Activated T-helper 17 cell treated with anti-CD3 and anti-CD28 coated beads, Interleukin-2, amount 50 U/mL, for 72 hours (primary cell): ENCODE measurements around the gene HUNK. TPM values are rescaled to one million over a fixed set of nuclear protein-coding genes. Genes with fewer than 3 reads are reported as not detected.

Experiments
- ATAC-seq: fragments of 150-1000 bp; cut with Tn5 transposase; replicated peaks from 2 replicates; pipeline ENCODE4 v1.10.0; 2021; ENCODE audit warnings: mild to moderate bottlenecking, moderate library complexity
- H3K27ac Mint-ChIP-seq: one replicate; pipeline ENCODE4 v1.8.0; 2022; ENCODE audit warnings: mixed read lengths
- H3K27me3 Mint-ChIP-seq: one replicate; pipeline ENCODE4 v1.8.0; 2022; ENCODE audit warnings: mixed read lengths
- H3K36me3 Mint-ChIP-seq: one replicate; pipeline ENCODE4 v1.8.0; 2022; ENCODE audit warnings: low read depth, mild to moderate bottlenecking, mixed read lengths
- H3K4me1 Mint-ChIP-seq: one replicate; pipeline ENCODE4 v1.8.0; 2022; ENCODE audit warnings: mixed read lengths
- H3K4me3 Mint-ChIP-seq: one replicate; pipeline ENCODE4 v1.8.0; 2022; ENCODE audit warnings: mild to moderate bottlenecking, mixed read lengths
- H3K9me3 Mint-ChIP-seq: one replicate; pipeline ENCODE4 v1.8.0; 2022; ENCODE audit warnings: mixed read lengths
- total RNA-seq, 2 donors: library from RNA; stranded (reverse); gene quantifications; one replicate each; pipeline ENCODE4 v1.2.3, GENCODE V29; 2022

HUNK gene
- total RNA-seq, 2 donors from 2014 or later, result 0.61 to 0.85 TPM

DNA sequence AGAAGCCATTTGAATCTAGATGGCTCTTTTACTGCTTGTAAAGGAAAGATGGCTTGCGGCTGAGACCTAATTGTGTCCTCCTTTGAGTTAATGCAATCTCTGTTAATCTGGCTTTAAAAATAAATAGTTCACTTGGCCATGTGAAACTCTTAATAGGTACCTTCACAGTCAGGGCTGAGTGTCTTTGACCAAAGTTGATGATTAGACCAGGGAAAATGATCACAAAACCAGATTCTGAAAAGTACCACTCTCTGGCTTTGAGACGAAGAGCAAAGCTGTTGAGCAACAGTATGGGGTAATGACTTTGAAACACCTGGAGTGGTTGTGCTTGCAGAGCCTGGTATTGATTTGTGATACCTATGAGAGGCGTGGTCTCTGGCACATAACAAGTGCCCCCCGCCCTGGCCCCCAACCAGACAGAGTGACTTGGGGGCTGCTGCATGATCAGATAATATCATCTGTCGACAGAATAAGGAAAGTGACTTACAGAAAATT, 4.7 kb downstream of the HUNK start:
- H3K4me3 Mint-ChIP-seq, result no peak overlapping the region
- H3K9me3 Mint-ChIP-seq, result no peaks in the 10 kb centered on the region
- no peak overlapping the region for H3K27ac Mint-ChIP-seq
- no peak for ATAC-seq
- H3K36me3 Mint-ChIP-seq, result no peaks in the 10 kb centered on the region
- peaks cover 26% of the 10 kb centered on the region for H3K27me3 Mint-ChIP-seq
- H3K4me1 Mint-ChIP-seq, result no peaks in the 10 kb centered on the region

DNA sequence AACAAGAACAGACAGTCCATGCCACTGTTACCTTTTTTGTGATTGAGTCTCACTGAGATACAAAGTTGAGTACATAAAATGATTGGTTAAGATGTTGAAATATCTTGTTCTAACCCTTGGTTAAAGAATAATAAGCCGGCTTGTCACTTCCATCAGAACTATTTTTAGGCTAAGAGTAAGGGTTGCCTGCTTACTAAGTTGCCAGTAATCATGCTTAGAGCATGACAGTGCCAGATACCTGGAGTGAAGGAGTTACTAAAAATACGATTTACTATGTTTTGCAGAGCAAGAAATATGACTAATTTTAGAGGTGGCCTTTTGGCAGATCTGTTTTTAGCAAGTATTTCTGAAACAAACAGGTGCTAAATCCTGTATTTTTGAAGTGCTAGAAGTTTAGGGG, 6.0 kb downstream of the HUNK start:
- Mint-ChIP-seq H3K27me3 (peaks cover 26% of the 10 kb centered on the region), H3K4me1 (no peaks in the 10 kb centered on the region), H3K4me3 (no peak overlapping the region), H3K9me3 (no peaks in the 10 kb centered on the region), H3K36me3 (no peaks in the 10 kb centered on the region), H3K27ac (no peak overlapping the region)
- ATAC-seq, result no peak

DNA sequence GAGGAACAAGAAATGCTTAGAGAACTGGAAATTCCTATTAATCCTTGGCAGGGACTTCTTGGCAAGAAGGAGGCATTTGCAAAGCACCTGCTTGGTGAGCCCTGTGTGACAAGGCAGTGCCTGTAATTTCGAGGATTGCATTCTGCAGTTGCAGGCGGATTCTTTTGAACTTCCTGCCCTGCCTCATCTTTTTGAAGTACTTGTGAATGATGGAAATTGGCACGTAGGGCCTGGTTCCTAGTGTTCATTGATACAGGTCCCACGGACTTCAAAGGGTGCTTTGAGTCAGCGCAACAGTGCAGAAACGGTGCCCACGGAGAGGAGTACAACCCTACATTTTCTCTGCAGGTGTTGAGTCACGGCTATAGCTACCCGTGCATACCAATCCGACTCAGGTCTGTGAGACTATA, 6.4 kb downstream of the HUNK start:
- ATAC-seq, result peak; percentile 62

DNA sequence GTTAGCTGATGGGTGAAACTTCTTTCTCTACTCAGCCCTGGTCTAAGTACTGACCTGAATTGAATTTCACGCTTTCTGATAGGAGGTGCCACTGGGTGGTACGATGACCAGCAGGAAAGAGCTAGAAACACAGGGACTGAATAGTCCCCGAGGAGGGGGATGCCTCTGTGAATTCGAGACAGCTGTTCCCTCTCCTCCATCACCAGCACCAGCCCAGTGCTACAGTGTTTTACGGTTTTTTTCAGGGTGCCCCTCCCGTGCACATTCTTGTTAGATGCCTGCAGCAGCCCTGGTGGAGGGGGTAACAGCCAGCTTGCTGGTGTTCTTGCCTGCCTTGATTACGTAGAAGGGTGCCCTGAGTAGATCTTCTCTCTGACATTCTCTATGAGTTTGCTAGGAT, 7.1 kb downstream of the HUNK start:
- H3K4me1 Mint-ChIP-seq, result no peaks in the 10 kb centered on the region
- no peak overlapping the region for H3K27ac Mint-ChIP-seq
- H3K27me3 Mint-ChIP-seq, result peaks cover 21% of the 10 kb centered on the region
- no peaks in the 10 kb centered on the region for H3K9me3 Mint-ChIP-seq
- no peaks in the 10 kb centered on the region for H3K36me3 Mint-ChIP-seq
- ATAC-seq, result no peak
- no peak overlapping the region for H3K4me3 Mint-ChIP-seq

More for the DNA sequence above, 6.4 kb downstream of the HUNK start:
- Mint-ChIP-seq H3K4me3 (no peak overlapping the region), H3K9me3 (no peaks in the 10 kb centered on the region), H3K27me3 (peaks cover 26% of the 10 kb centered on the region), H3K27ac (no peak overlapping the region), H3K36me3 (no peaks in the 10 kb centered on the region), H3K4me1 (no peaks in the 10 kb centered on the region)

DNA sequence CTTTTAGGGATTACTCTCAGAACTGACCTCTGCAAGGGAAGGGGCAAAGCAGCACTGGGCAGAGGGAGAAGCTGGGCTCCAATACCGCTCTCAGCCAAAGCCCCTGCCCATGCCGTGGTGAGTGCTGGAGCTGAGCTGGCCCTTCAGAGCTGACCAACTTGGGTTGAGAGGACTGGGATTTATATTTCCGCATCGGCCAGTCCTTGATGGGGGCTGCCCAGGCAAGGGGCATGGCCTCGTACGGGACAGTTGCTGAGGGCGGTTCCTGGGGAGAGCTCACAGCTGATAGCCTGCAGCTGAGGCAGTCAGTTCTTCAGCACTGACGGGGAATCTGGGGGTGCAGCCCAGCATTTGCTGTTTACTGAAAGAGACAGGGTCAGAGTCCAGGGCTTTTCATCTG, 8.0 kb downstream of the HUNK start:
- H3K27ac Mint-ChIP-seq, result no peak overlapping the region
- no peaks in the 10 kb centered on the region for H3K4me1 Mint-ChIP-seq
- ATAC-seq, result no peak
- H3K9me3 Mint-ChIP-seq, result no peaks in the 10 kb centered on the region
- no peaks in the 10 kb centered on the region for H3K36me3 Mint-ChIP-seq
- H3K4me3 Mint-ChIP-seq, result no peak overlapping the region
- H3K27me3 Mint-ChIP-seq, result peaks cover 14% of the 10 kb centered on the region

DNA sequence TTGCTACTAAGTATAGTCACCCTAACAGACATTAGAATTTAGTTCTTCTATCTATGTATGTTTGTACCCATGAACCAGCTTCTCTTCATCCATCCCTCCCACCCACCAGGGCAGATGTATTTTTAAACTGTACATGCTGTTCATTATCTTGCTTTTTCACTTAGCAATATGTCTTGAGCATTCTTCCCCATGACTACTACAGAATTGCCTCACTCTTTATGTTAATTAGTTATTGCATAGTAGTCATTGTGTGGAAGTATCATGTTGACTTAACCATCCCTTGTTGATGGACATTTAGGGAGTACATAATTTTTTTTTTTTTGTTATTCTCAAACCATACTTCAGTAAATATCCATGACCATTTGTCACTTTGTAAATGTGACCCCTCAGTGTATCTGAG, 9.9 kb downstream of the HUNK start:
- Mint-ChIP-seq H3K27ac (no peak overlapping the region), H3K9me3 (no peaks in the 10 kb centered on the region), H3K4me1 (no peaks in the 10 kb centered on the region), H3K27me3 (peaks cover 6% of the 10 kb centered on the region), H3K4me3 (no peak overlapping the region), H3K36me3 (no peaks in the 10 kb centered on the region)
- no peak for ATAC-seq

DNA sequence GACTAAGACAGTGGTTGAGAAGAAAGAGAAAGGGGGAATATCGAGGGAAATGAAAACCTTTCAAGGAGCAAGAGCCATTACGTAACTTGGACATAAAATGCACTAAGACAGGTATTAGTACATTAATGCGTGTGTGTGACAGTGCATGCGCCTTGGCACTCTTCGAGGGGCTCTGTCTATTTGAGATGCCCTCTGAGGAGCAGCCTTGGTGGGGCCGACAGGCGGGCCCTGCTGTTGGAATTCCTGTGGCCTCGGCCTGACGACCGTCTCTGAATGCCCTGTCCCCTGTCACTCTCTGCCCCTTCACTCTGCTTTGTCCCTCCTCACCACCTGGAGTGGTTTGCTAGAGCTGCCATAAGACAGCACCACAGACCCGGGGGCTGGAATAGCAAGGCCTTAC, 12.3 kb downstream of the HUNK start:
- no peak for ATAC-seq
- H3K27ac Mint-ChIP-seq, result no peak overlapping the region
- H3K36me3 Mint-ChIP-seq, result no peaks in the 10 kb centered on the region
- no peaks in the 10 kb centered on the region for H3K4me1 Mint-ChIP-seq
- H3K27me3 Mint-ChIP-seq, result peaks cover 5% of the 10 kb centered on the region
- no peaks in the 10 kb centered on the region for H3K9me3 Mint-ChIP-seq
- no peak overlapping the region for H3K4me3 Mint-ChIP-seq

DNA sequence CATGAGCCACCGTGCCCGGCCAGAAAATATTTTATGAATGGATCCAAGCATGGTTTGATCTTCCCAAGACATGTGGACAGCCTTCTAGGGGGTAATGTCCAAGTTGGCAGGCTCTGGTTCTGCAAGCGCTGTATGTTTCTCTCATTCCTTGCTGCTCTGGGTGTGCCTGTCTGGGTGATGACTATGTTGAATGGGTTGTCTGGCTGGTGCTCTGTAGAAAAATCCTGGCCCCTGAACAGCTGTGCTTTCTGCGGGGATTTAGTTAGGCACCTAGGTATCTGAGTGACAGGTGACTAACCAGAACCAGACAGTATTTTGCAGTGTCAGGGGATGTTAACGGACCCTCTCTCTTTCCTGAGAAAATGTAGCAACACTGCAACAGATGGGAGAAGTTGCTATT, 14.1 kb downstream of the HUNK start:
- no peak overlapping the region for H3K27ac Mint-ChIP-seq
- H3K4me3 Mint-ChIP-seq, result no peak overlapping the region
- no peaks in the 10 kb centered on the region for H3K4me1 Mint-ChIP-seq
- no peaks in the 10 kb centered on the region for H3K27me3 Mint-ChIP-seq
- no peak for ATAC-seq
- H3K36me3 Mint-ChIP-seq, result no peaks in the 10 kb centered on the region
- no peaks in the 10 kb centered on the region for H3K9me3 Mint-ChIP-seq

DNA sequence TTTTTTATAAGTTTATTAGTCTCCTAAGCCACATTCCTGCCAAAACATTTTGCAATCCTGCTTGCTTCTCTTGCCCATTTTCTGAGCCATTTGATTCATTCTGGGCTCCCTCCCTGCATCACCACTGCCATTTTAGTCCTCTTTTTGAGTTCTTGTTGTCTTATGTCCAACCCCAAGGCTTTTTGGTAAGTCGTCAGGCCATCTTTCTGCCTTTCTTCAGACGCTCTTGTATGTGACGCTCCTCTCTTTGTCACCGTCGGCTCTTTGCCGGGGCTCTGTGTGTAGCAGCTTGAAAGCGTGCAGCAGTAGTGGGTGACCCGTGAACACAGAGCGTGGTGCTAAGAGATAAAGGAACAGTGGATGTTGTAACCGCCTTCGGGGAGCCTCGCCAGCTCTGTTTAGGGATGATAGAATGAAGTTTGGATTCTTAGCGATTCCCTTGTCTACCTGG, 14.6 kb downstream of the HUNK start:
- no peaks in the 10 kb centered on the region for H3K9me3 Mint-ChIP-seq
- no peak overlapping the region for H3K4me3 Mint-ChIP-seq
- no peak for ATAC-seq
- no peaks in the 10 kb centered on the region for H3K4me1 Mint-ChIP-seq
- no peak overlapping the region for H3K27ac Mint-ChIP-seq
- no peaks in the 10 kb centered on the region for H3K36me3 Mint-ChIP-seq
- no peaks in the 10 kb centered on the region for H3K27me3 Mint-ChIP-seq

DNA sequence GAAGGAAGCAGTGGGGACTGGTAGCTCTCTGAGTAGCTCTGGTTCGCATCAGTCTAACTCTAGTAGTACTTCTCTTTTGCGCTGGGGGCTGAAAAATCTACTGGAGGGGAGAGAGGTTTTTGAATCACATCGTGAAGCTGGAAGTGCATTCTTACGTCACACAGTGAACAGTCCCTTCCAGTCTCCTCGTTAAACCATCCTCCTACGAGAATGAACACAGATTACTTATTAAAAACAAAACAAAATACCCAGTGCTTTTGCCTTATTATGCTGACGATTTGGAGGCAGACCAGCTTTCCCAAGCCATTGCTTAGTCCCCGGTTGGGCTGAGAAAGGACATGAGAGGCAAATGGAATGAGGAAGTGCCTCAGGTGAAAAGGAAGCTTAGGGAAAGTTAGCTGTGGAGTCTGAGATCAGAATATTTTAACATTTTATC, 16.1 kb downstream of the HUNK start:
- ATAC-seq, result no peak
- H3K4me1 Mint-ChIP-seq, result no peaks in the 10 kb centered on the region
- H3K36me3 Mint-ChIP-seq, result no peaks in the 10 kb centered on the region
- no peak overlapping the region for H3K27ac Mint-ChIP-seq
- no peaks in the 10 kb centered on the region for H3K9me3 Mint-ChIP-seq
- no peak overlapping the region for H3K4me3 Mint-ChIP-seq
- peaks cover 3% of the 10 kb centered on the region for H3K27me3 Mint-ChIP-seq

DNA sequence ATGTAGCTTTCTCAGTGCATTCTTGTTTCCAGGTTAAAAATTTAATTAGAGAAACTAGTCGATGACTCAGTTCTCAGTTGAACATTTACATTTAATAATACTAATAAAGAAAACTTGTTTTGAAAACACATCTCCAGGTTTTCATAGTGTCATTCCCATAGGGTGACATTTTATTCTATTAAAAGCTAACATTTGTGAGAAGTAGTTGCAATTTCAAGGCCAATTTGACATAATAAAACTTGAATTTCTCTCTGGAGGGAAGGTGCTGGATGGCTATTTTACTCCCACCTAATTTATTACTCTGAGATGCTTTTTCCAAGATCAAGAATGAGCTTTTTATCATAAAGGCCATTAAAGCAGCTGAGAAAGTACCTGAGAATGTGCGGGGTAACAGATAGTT, 16.6 kb downstream of the HUNK start:
- Mint-ChIP-seq H3K9me3 (no peaks in the 10 kb centered on the region), H3K27ac (no peak overlapping the region), H3K36me3 (no peaks in the 10 kb centered on the region), H3K4me3 (no peak overlapping the region), H3K4me1 (no peaks in the 10 kb centered on the region), H3K27me3 (peaks cover 3% of the 10 kb centered on the region)
- ATAC-seq, result no peak

DNA sequence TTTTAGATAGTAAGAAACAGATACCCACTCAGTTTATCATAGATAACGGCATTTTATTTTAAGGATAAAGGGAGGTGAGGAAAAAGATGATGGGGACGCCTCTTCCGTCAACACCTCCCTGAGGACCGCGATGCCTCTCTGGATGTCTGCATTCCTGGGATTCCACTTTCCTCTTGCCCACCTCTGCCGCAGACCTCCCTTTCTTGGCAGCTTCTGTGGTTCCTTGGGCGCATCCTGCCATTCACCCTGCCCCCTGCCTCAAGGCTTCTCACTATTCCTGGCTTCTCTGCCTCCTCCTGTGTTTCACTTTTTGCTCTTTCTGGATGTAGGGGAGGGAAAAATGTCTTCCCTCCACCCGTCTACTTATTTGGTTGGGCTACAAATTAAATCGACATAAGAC, 19.9 kb downstream of the HUNK start:
- no peak for ATAC-seq
- Mint-ChIP-seq H3K9me3 (no peaks in the 10 kb centered on the region), H3K4me1 (no peaks in the 10 kb centered on the region), H3K27ac (no peak overlapping the region), H3K36me3 (no peaks in the 10 kb centered on the region), H3K27me3 (peaks cover 3% of the 10 kb centered on the region), H3K4me3 (no peak overlapping the region)

DNA sequence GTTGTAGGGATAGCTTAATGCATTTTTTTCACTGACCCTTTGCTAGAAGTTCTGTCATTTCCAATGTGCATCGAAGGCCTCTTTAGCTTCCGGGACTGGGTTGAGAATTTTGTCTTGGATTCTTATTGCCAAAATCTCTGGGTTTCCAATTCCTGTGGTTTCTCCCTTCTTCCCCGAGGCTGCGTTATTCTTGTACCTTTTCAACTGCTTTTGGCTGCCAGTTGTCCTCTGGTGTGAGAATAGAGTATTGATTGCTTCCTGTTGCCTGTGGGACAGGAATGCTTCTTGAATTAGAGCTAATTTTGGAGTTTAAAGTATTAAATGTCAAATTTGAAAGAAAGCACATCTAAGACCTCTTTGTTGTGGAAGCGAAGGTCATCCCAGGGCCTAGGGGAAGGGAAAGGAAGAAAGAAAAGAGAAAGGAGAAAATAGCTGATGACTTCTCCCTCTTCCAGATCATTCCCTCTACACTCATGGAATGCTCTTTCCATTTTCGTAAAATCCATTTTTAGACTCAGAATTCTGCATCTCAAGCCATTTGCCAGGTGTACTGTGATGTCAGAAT, 21.1 kb downstream of the HUNK start:
- H3K9me3 Mint-ChIP-seq, result no peaks in the 10 kb centered on the region
- H3K27me3 Mint-ChIP-seq, result peaks cover 3% of the 10 kb centered on the region
- H3K4me1 Mint-ChIP-seq, result peaks cover under 1% of the 10 kb centered on the region
- no peak overlapping the region for H3K4me3 Mint-ChIP-seq
- no peaks in the 10 kb centered on the region for H3K36me3 Mint-ChIP-seq
- no peak overlapping the region for H3K27ac Mint-ChIP-seq
- no peak for ATAC-seq

DNA sequence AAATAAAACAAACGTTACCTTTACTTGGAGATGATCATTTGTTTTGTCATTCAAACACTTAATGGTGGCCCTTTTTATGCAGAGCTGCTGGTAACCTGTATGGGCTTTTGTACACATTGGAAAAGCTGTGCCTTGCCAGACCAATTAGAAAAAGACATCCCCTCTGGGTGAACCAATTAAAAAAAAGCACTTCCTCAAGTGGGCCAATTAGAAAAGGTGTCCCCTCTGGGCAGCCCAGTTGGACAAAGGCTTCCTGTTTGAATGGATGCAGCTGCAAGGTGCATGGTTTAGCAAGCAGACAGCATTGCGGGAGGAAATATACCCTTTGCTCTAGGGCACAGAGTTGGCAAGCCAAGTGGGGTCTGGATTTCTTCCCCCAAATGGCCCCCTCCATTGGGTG, 21.6 kb downstream of the HUNK start:
- no peak for ATAC-seq
- H3K27me3 Mint-ChIP-seq, result peaks cover 3% of the 10 kb centered on the region
- H3K4me1 Mint-ChIP-seq, result peaks cover 6% of the 10 kb centered on the region
- no peaks in the 10 kb centered on the region for H3K36me3 Mint-ChIP-seq
- H3K4me3 Mint-ChIP-seq, result no peak overlapping the region
- no peak overlapping the region for H3K27ac Mint-ChIP-seq
- no peaks in the 10 kb centered on the region for H3K9me3 Mint-ChIP-seq

DNA sequence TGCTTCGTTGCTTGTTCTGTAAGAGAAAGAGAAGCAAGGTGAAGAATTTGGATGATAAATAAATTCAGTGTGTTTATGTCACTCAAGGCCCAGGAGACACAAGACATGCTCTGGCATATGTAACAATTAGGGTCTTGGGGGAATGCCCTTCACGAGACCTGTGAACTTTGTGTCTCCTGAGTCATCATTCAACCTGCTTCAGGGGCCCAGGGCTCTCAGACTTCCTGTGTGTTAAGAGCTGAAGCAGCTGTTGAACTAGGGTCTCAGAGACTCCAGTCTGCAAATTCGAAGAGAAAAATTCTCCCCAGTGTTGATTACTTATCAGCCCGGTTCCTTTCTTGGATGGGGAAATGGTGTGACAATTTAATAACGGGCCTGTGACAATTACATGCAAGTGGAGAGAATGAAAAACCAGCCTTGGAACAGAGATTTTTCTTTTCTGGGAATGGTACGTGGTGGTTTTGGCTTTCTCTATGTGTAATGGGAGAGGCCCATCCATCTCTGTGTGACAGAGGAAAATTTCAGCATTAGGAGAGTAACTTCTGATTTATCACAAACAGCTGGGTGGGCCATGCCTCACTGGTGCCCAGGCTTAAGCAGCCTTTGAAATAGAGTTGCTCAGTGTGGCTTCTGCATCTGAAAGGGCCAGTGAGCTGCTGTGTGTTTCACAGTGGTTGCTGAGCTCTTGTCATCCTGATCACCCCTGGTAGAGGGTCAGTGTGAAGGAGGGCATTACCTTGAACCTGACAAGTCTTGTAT, 22.4 kb downstream of the HUNK start:
- ATAC-seq, result no peak

More for the DNA sequence above, 22.4 kb downstream of the HUNK start:
- Mint-ChIP-seq H3K4me1 (peaks cover 6% of the 10 kb centered on the region), H3K4me3 (no peak overlapping the region), H3K36me3 (no peaks in the 10 kb centered on the region), H3K27me3 (peaks cover 3% of the 10 kb centered on the region), H3K9me3 (no peaks in the 10 kb centered on the region), H3K27ac (no peak overlapping the region)
